HepG2 (cell line): ENCODE data around the gene EGR4. TPM values are rescaled to one million over a fixed set of nuclear protein-coding genes. Genes with fewer than 3 reads are reported as not detected.

Experiments
- ATAC-seq: fragments of 200-7000 bp; cut with Tn5 transposase; 3 replicates; pipeline ENCODE4 v1.9.1; 2020; ENCODE audit warnings: mild to moderate bottlenecking, moderate library complexity
- BruUV-seq: library from RNA; stranded (reverse); fragments of 400-500 nt; replicated peaks from 2 replicates; lab custom pipeline; 2021; lab: Mats Ljungman, UMichigan
- CTCF ChIA-PET: fragments of 300-600 bp; formaldehyde crosslinking; extraction: SDS; loops from one replicate; lab custom pipeline; 2021; ENCODE audit warnings: low total read pairs, inconsistent platforms, low intra/inter-chr PET ratio; lab: Yijun Ruan, JAX
- POLR2A ChIA-PET: fragments of 350-600 bp; sonication (Branson Sonifier 250); formaldehyde crosslinking; loops from one replicate; lab custom pipeline; 2020; ENCODE audit warnings: antibody characterized with exemption, inconsistent platforms; lab: Yijun Ruan, JAX
- DNase-seq: peaks from one replicate; pipeline ENCODE4 v3.0.0-alpha.2; 2015; ENCODE audit warnings: low spot score
- FAIRE-seq: peaks from 3 replicates; lab custom pipeline; 2011; peaks lifted over from hg19 to GRCh38; lab: Jason Lieb, UNC
- H2AFZ ChIP-seq: one replicate; pipeline ENCODE4 v1.6.1; 2011; ENCODE audit warnings: low read length, inconsistent platforms
- H3K27ac ChIP-seq: fragments of 300-600 bp; 3 replicates; pipeline ENCODE4 v1.8.0; 2011; ENCODE audit warnings: mixed run types, mild to moderate bottlenecking, mixed read lengths, low read length, inconsistent platforms; ENCODE audit not compliant: insufficient read depth; ENCODE audit errors: extremely low read length
- H3K27me3 ChIP-seq, 2 experiments: fragments of 200-600 bp in 1 of 2; 2 replicates in 1 of 2; 3 replicates in 1 of 2; pipeline versions ENCODE4 v1.6.0 to v1.8.0; 2011; ENCODE audit warnings: low read length in 2 of 2, mild to moderate bottlenecking in 2 of 2, moderate library complexity in 2 of 2, inconsistent platforms in 1 of 2; ENCODE audit not compliant: insufficient read depth in 2 of 2, control insufficient read depth in 1 of 2
- H3K36me3 ChIP-seq, 2 experiments: fragments of 200-600 bp in 1 of 2; replicated peaks in 1 of 2; 2 replicates in 1 of 2; 3 replicates in 1 of 2; pipeline versions ENCODE4 v1.5.1 to v1.8.0; 2011; ENCODE audit warnings: low read length in 2 of 2, inconsistent platforms in 1 of 2; ENCODE audit not compliant: insufficient read depth in 2 of 2, control insufficient read depth in 1 of 2
- H3K4me1 ChIP-seq: 2 replicates; pipeline ENCODE4 v1.5.1; 2012; ENCODE audit warnings: low read length, inconsistent platforms; ENCODE audit not compliant: insufficient read depth
- H3K4me2 ChIP-seq: 2 replicates; pipeline ENCODE4 v1.6.0; 2011; ENCODE audit warnings: low read depth, low read length, inconsistent platforms
- H3K4me3 ChIP-seq, 3 experiments: fragments of 200-600 bp in 1 of 3; sonication (generic), shearing (Covaris generic) in 1 of 3; replicated peaks in 1 of 3; 2 replicates each; pipeline ENCODE4 v1.5.1; 2011 to 2016; ENCODE audit warnings: low read length in 3 of 3, inconsistent platforms in 2 of 3, low read depth in 2 of 3, mild to moderate bottlenecking in 2 of 3, control low read depth in 1 of 3, mixed read lengths in 1 of 3; ENCODE audit not compliant: insufficient read depth in 1 of 3
- H3K79me2 ChIP-seq: one replicate; pipeline ENCODE4 v1.6.1; 2011; ENCODE audit warnings: low read length, inconsistent platforms; ENCODE audit not compliant: insufficient read depth
- H3K9ac ChIP-seq: 2 replicates; pipeline ENCODE4 v1.6.0; 2011; ENCODE audit warnings: mild to moderate bottlenecking, low read depth, low read length, inconsistent platforms; ENCODE audit not compliant: insufficient read depth
- H3K9me3 ChIP-seq: 2 replicates; pipeline ENCODE4 v1.5.1; 2012; ENCODE audit warnings: mild to moderate bottlenecking, low read length
- H4K20me1 ChIP-seq: 2 replicates; pipeline ENCODE4 v1.6.0; 2011; ENCODE audit warnings: inconsistent platforms, mild to moderate bottlenecking, low read length, moderate library complexity; ENCODE audit not compliant: insufficient read depth
- CEBPB ChIP-seq: IDR thresholded peaks from 2 replicates; pipeline ENCODE4 v1.6.1; 2011; ENCODE audit warnings: low read depth, low read length, improper control_type of control experiment, borderline replicate concordance
- CEBPG ChIP-seq: IDR thresholded peaks from 2 replicates; pipeline ENCODE4 v1.6.1; 2016
- KIAA2018 ChIP-seq: sonication (generic); formaldehyde crosslinking; IDR thresholded peaks from 2 replicates; pipeline ENCODE4 v1.5.0; 2020; ENCODE audit warnings: mild to moderate bottlenecking, missing genetic modification reagents, borderline replicate concordance
- PATZ1 ChIP-seq: sonication (generic); formaldehyde crosslinking; IDR thresholded peaks from 2 replicates; pipeline ENCODE4 v1.4.0; 2020; ENCODE audit warnings: missing genetic modification reagents
- WGBS: methylation state at CpG from one replicate; pipeline ENCODE4 v1.1.6; 2017; ENCODE audit warnings: low lambda C conversion rate; 5-methylcytosine and 5-hydroxymethylcytosine counted together
- in situ Hi-C: cut with HindIII; loops from 2 replicates; pipeline ENCODE4 v1.10.0; 2017; ENCODE audit warnings: low pct_unique_long_range_greater_than_20kb; ENCODE audit not compliant: extremely low pct_ligation_motif_present
- intact Hi-C: fragments of 100-400 bp; cut with micrococcal nuclease; formaldehyde crosslinking; loops from one replicate; pipeline ENCODE4 v1.10.0; 2022; ENCODE audit not compliant: unreplicated experiment
- polyA plus RNA-seq, 8 experiments: library from polyadenylated mRNA; depleted of rRNA in 3 of 8; stranded (reverse) in 7 of 8; unstranded in 1 of 8; fragments of >200 nt; fragmentation: Illumina TruSeq in 4 of 8; extraction: Trizol in 4 of 8; gene quantifications; 2 replicates each; pipeline versions ENCODE4 v1.2.1 to v1.2.3, GENCODE V29; 2011 to 2016; ENCODE audit warnings: low read depth in 4 of 8, missing spikeins in 1 of 8, mixed read lengths in 1 of 8; ENCODE audit not compliant: insufficient read depth in 1 of 8
- total RNA-seq, 5 experiments: library from RNA; depleted of rRNA; stranded (reverse); fragments of >200 nt; fragmentation: Illumina TruSeq; extraction: Trizol; gene quantifications; 2 replicates each; pipeline ENCODE4 v1.2.3, GENCODE V29; 2016; ENCODE audit warnings: low read depth in 1 of 5

The EGR4 gene
- total and polyA plus RNA-seq, 2 of the 13 experiments (the other 11 are each of a cell fraction or from before 2014, with no cell fraction given) = not detected

- no peaks in the 10 kb centered on the region for H3K79me2 ChIP-seq
- BruUV-seq = no TSS peak
- ChIA-PET CTCF (no interaction called here), POLR2A (no interaction called here)
- TF ChIP-seq PATZ1 (CRISPR knock-in tag) = peak; percentile 40; the same call in 1 of the 2 replicates
- peak; percentile 71; the same call in 1 of the 2 replicates for TF ChIP-seq CEBPB
- TF ChIP-seq KIAA2018 = no peak
- peak; percentile 33; the same call in 1 of the 2 replicates for TF ChIP-seq CEBPG (CRISPR knock-in tag)
- H3K27ac ChIP-seq = no peak overlapping the region
- peaks cover 0 to 5% of the 10 kb centered on the region in 2 experiments; a peak in 4 of 5 replicates for H3K36me3 ChIP-seq
- no peaks in the 10 kb centered on the region for H3K9me3 ChIP-seq
- FAIRE-seq (no peak), DNase-seq (no peak), ATAC-seq (no peak)
- intact Hi-C loops (loop anchor here (5.0 kb wide), 2 partner anchors 87 to 102 kb away; no protein-coding TSS in a partner anchor), in situ Hi-C loops (no loop called here)
- 92% methylated on average over 4 of the region's 4 CpGs for WGBS
- peaks cover 50% of the 10 kb centered on the region for H3K4me1 ChIP-seq
- H2AFZ ChIP-seq = no peak overlapping the region
- H3K4me3 ChIP-seq = no peak overlapping the region
- H3K4me2 ChIP-seq = no peak overlapping the region
- H4K20me1 ChIP-seq = no peaks in the 10 kb centered on the region
- no peaks in the 10 kb centered on the region for H3K27me3 ChIP-seq
- H3K9ac ChIP-seq = no peak overlapping the region
Measured at GRCh38 chr2:73264783-73265182, 28.6 kb downstream of the EGR4 start.
